ENCODE data around the gene EIF4G3. TPM values are rescaled to one million over a fixed set of nuclear protein-coding genes. Genes with fewer than 3 reads are reported as not detected.

Gene EIF4G3
- total RNA-seq, 2 donors from 2014 or later = 70.3 to 70.5 TPM

DNA sequence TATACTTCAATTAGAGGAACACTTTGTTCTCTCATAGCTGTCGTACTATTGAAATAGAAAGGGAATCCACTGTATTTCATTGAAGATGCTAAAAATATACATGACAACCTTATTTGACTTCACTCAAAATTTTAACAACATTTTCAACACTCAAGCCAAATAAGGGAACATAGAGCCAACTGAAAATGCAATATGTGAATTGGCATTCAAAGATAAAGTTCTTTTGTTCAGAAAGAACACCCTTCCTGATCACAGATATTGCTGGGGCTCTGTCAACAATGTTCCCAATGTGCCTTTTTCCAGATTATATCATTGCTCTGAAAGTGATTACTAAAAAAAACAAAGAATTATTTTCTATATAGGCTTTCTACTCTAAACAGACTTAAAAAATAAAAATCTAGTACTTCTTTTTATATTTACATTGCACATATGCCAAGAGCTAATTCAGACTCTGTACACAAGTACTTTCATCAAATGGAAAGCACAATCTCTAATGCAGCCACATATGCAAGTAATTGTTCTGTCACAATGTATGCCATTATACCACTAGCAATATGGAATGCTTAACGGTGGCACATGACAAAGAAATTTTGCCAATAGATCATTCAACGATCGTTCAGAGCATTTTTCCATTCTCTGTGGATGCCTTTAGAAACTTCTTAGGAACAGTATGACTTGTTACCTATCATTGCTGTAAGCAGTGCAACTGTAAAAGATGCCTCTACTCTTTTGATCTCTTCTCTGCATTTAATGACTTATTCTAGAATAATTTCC, 171.0 kb downstream of the EIF4G3 start:
- intact Hi-C loops (cut with DNase I) = no loop called here
- no peak for DNase-seq
- H3K27ac ChIP-seq = no peak overlapping the region
- no peaks in the 10 kb centered on the region for H3K9me3 ChIP-seq
- H3K9ac ChIP-seq (ENCODE audit: low read depth in 2 of 2, low read length in 2 of 2) = no peak overlapping the region
- no peaks in the 10 kb centered on the region for H3K36me3 ChIP-seq
- H3K4me3 ChIP-seq = no peak overlapping the region
- TF ChIP-seq, protein P1, sequence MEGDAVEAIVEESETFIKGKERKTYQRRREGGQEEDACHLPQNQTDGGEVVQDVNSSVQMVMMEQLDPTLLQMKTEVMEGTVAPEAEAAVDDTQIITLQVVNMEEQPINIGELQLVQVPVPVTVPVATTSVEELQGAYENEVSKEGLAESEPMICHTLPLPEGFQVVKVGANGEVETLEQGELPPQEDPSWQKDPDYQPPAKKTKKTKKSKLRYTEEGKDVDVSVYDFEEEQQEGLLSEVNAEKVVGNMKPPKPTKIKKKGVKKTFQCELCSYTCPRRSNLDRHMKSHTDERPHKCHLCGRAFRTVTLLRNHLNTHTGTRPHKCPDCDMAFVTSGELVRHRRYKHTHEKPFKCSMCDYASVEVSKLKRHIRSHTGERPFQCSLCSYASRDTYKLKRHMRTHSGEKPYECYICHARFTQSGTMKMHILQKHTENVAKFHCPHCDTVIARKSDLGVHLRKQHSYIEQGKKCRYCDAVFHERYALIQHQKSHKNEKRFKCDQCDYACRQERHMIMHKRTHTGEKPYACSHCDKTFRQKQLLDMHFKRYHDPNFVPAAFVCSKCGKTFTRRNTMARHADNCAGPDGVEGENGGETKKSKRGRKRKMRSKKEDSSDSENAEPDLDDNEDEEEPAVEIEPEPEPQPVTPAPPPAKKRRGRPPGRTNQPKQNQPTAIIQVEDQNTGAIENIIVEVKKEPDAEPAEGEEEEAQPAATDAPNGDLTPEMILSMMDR (IDR thresholded peaks at IDR 0.05) = no peak
- H3K27me3 ChIP-seq = no peaks in the 10 kb centered on the region
- no peaks in the 10 kb centered on the region for H3K4me1 ChIP-seq

DNA sequence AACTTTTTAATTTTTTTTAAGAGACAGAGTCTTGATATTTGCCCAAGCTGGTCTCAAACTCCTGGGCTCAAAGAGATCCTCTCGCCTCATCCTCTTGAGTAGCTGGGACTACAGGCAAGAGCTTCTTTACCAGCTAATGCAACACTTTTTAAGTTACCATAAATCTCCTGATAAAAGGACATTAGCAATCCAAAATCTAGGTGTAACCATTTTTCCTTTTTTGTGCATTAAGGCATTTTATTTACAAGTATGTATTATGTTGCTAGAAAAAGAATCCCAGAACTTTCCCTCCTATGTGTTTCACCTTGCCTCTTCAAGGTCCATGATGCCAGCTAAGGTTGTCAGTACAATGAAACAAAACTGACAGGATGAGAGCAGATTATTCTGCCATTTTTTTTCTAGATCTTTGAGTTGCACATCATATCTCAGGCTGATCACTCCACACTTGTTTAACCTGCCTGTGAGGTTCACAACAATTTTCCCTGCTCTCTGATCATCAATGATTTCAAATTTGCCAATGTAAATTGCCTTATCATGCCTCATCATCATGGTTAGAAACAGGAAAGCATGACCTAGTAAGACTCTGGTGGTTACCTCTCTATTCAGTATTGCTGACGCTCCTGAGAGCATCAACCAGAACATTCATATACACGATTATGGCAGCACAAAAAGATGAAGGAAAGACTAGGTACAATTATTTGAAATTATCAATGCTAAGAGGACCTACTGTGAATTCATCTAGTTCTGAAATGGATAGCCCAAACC, 173.2 kb downstream of the EIF4G3 start:
- Histone ChIP-seq H3K9ac (ENCODE audit: low read depth in 2 of 2, low read length in 2 of 2) (no peak overlapping the region), H3K4me3 (no peak overlapping the region), H3K27me3 (no peaks in the 10 kb centered on the region), H3K4me1 (peaks cover under 1% of the 10 kb centered on the region), H3K36me3 (no peaks in the 10 kb centered on the region), H3K27ac (no peak overlapping the region), H3K9me3 (no peaks in the 10 kb centered on the region)
- TF ChIP-seq, protein P1 (IDR thresholded peaks at IDR 0.05) = no peak
- DNase-seq = no peak
- intact Hi-C loops (cut with DNase I) = no loop called here

DNA sequence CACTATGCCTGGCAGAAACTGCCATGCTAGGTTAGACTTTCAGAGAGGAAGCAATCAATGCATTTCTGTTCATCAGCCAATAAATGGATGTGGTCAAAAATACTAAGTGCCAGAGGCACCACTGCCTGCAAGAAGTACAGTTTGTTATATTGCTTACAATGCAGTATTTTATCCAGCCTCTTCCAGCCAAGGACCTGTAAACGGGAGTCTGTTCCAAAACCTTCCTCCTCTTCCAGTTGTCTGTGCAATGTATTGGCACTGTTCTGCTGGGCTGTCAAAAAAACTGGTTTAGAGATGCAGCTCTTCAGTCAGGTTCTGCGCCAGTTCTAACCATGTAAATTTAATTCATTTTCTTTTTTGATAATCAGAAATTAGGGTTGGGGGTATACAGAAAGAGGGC, 175.7 kb downstream of the EIF4G3 start:
- Histone ChIP-seq H3K4me3 (no peak overlapping the region), H3K9ac (ENCODE audit: low read depth in 2 of 2, low read length in 2 of 2) (no peak overlapping the region), H3K27ac (no peak overlapping the region), H3K4me1 (peaks cover 4% of the 10 kb centered on the region), H3K36me3 (no peaks in the 10 kb centered on the region), H3K27me3 (no peaks in the 10 kb centered on the region), H3K9me3 (no peaks in the 10 kb centered on the region)
- DNase-seq = no peak
- TF ChIP-seq, protein P1 (IDR thresholded peaks at IDR 0.05) = no peak
- intact Hi-C loops (cut with DNase I) = no loop called here

GRCh38 chr1:21000245-21000594, 176.5 kb downstream of the EIF4G3 start:
- Histone ChIP-seq H3K4me3 (no peak overlapping the region), H3K9me3 (no peaks in the 10 kb centered on the region), H3K36me3 (no peaks in the 10 kb centered on the region), H3K4me1 (peaks cover 4% of the 10 kb centered on the region), H3K27me3 (no peaks in the 10 kb centered on the region), H3K9ac (ENCODE audit: low read depth in 2 of 2, low read length in 2 of 2) (no peak overlapping the region), H3K27ac (no peak overlapping the region)
- intact Hi-C loops (cut with DNase I) = no loop called here
- TF ChIP-seq, protein P1 (IDR thresholded peaks at IDR 0.05) = no peak
- DNase-seq = no peak

- Histone ChIP-seq H3K4me1 (peaks cover 4% of the 10 kb centered on the region), H3K9me3 (no peaks in the 10 kb centered on the region), H3K36me3 (no peaks in the 10 kb centered on the region), H3K27me3 (no peaks in the 10 kb centered on the region), H3K4me3 (no peak overlapping the region), H3K27ac (no peak overlapping the region), H3K9ac (ENCODE audit: low read depth in 2 of 2, low read length in 2 of 2) (no peak overlapping the region)
- TF ChIP-seq, protein P1 (IDR thresholded peaks at IDR 0.05) = no peak
- intact Hi-C loops (cut with DNase I) = loop anchor here (10.0 kb wide), 1 partner anchor 55 kb away; no protein-coding TSS in a partner anchor
- no peak for DNase-seq
Measured at GRCh38 chr1:20999525-21000244, 177.0 kb downstream of the EIF4G3 start.
